Astrocyte of the hippocampus (primary cell): ENCODE data around the gene CMSS1.

Source experiments
- DNase-seq: peaks from one replicate; pipeline ENCODE4 v3.0.0; 2011; ENCODE audit warnings: low read depth, low spot score

CMSS1 gene

GRCh38 chr3:100175637-100176280 lies 358.1 kb downstream of the CMSS1 start:
- no peak for DNase-seq

DNA sequence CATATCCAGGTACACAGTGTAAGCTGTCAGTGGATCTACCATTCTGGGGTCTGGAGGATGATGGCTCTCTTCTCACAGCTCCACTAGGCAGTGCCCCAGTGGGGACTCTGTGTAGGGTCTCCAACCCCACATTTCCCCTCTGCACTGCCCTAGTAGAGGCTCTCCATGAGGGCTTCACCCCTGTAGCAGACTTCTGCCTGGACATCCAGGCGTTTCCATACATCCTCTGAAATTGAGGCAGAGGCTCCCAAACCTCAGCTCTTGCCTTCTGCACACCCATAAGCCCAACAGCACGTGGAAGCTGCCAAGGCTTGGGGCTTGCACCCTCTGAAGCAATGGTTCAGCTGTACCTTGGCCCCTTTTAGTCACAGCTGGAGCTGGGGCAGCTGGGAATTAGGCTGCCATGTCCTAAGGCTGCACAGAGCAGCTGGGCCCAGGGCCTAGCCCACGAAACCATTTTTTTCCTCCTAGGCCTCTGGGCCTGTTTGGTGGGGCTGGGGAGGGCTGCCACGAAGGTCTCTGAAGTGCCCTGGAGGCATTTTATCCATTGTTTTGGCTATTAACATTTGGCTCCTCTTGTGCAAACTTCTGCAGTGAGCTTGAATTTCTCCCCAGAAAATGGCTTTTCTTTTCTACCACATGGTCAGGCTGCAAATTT lies 362.2 kb downstream of the CMSS1 start:
- no peak for DNase-seq

DNA sequence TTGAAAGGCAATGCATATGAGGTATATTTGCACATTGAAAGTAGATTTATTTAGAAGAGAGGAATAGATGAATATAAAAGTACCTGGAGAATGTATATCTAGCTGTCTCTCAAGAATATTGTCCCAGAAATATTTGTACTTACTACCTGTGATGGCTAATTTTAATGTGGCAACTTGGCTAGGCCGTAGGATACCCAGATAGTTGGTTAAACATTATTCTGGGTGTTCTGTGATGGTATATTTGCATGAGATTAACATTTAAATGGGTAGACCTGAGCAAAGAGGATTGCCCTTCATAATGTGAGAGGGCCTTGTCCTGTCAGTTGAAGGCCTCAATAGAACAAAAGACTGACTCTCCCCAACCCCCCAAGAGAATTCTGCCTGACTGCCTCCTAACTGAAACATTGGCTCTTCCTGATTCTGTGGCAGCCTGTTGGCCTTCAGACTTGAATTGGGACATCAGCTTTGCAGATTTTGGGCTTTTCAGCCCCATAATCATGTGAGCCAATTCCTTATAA lies 366.0 kb downstream of the CMSS1 start:
- DNase-seq = no peak

DNA sequence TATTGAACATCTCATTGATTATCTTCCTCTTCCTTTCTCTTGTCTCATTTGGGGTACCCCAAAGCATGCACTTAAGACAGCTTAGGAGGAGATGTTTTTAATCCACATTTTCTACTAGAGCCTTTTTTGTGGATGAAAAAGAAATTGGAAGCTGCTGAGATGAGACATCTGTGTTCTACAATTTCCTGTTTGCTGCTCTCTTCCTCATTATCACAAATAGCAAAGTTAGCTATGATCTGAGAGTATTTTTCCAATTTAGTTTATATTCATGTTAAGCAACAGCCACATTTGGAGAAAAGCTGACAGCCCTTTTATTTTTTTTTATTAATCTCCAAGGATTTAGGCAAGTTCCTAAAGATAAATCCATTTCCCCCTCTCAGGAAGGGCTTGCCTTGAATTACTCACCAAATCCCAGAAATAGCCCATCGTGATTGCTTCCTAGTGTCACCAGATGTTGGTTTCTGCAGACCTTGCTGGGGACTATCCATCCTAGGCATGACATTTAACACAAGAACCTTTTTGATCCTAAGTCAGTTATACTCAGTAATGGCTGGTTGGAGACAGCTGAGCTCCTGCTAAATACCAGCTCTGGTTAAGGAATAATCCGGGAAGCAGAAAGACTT lies 367.4 kb downstream of the CMSS1 start:
- no peak for DNase-seq

DNA sequence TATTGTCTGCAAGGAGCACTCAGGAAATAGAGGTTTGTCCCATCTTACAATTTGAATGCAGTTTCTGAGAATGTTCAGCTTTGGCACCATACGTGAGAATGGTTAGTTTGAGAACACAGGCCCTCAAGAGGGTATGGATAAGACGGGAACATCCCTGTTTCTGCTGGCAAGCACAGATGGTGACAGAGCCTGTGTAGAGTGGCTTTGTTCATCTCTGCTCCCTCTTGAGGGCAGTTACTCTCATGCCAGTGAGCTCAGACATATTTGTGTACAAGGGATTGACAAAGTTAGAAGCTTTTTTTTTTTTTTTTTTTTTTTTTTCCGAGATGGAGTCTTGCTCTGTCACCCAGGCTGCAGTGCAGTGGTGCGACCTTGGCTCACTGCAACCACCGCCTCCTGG lies 368.2 kb downstream of the CMSS1 start:
- no peak for DNase-seq

GRCh38 chr3:100189444-100189964 lies 371.8 kb downstream of the CMSS1 start:
- no peak for DNase-seq

- DNase-seq = no peak
Observed at GRCh38 chr3:100195375-100195774, 377.7 kb downstream of the CMSS1 start.

DNA sequence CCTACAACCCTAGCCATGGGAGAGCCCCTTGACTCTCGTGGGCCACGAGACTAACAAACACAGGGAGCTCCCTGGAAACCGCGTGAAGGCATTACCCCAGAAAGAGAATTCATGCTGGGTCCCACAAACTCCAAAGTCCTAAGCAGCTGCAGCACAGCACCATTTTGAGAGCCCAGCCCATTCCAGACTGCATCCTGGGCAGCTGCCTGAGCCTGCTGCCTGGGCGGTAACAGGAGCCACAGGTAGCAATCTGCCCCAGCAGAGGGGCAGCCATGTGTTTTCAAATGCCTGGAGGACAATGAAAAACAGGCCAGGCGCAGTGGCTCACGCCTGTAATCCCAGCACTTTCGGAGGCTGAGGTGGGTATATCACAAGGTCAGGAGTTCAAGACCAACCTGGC lies 380.2 kb downstream of the CMSS1 start:
- no peak for DNase-seq

- DNase-seq = no peak
Observed at GRCh38 chr3:100198579-100199269, 381.1 kb downstream of the CMSS1 start.

DNA sequence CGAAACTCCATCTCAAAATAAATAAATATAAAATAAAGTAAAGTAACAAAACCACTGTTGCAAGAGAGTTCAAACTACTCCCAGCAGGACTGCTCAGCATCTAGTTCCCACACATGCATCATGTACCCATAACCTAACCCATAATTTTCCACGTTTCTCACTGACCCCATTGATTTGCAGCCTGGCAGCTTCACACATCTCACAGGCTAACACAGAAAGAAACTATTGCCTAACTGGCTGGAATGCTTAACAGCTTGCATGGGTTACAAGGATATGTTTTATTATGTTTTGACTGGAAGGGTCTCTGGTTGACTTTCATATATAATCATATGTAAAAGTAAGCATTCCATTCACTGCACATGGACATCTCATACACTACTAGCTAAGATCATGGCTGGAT lies 387.5 kb downstream of the CMSS1 start:
- no peak for DNase-seq

DNA sequence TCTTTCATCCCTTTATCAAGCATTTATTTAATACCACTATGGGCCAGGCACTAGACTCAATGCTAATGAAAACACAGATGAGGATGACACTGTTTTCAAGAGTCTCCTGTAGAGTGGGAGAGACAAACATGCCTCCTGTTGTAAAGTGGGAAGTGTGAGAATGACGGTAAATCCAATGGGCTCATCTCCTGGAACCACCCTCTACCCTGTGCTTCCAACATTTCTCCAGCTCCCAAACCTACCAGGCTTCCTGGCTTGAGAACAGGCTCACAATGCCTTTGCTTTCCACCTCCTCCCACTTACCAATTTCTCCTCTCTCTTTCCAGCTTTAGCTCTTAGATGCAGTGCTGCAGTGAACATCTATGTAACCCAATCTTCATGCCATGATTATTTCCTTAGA lies 389.0 kb downstream of the CMSS1 start:
- no peak for DNase-seq

GRCh38 chr3:100207886-100208285 lies 390.2 kb downstream of the CMSS1 start:
- DNase-seq = peak; percentile 44

- no peak for DNase-seq
Observed at GRCh38 chr3:100209169-100209568, 391.5 kb downstream of the CMSS1 start.

DNA sequence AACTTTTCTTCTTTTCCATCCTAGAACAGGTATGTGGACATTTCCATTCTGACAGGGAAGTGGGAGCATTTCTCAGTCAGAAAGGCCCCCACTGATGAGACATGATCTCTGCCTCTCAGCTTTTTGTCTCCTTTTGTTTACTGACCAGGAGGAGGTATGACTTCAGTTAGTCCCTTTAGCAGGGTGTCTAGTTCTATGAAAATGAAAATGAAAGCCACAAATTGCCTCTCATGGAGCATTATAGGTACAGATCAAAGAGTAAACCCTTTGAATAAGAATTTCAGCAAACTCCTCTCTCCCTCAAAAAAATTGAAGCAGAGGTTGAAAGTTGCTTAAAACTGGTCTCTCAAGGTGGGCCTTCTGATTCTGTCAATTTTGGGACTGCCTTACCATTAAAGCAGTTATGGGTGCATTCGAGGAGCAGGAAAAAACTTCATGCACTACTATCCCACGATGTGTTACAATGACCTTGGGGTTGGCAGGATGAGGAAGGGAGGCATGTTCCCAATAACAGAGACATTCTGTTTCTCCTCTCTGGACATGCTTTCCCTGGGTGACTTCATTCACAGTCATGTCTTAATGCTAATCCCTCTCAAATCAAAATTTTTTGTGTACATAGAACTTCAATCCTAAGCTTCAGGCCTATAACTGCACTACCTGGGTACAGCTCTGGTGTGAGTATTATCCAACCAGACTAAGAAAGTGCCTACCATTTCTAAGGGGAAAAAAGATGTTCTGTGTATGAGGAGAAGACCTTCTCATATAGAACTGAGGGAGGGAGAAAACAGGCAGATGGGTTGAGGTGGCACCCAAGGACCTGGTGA lies 392.5 kb downstream of the CMSS1 start:
- peak; percentile 10 for DNase-seq

DNA sequence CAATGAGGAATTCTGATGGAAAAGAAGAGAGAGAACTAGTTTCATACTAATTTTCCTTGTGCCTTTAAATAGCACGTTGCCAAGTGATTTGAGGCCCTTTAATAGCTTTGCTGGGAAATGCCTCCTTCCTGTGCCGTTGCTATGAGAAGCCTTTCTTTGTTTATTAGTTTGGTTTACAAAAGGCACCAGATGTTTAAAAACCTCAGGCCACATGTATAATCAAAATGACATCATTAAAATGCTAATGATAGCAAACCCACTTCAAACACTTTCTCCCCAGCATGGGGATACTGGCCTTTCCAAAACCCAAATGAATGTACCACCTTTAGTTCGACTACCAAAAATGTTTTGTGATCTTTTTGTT lies 393.1 kb downstream of the CMSS1 start:
- DNase-seq = peak; percentile 89

DNA sequence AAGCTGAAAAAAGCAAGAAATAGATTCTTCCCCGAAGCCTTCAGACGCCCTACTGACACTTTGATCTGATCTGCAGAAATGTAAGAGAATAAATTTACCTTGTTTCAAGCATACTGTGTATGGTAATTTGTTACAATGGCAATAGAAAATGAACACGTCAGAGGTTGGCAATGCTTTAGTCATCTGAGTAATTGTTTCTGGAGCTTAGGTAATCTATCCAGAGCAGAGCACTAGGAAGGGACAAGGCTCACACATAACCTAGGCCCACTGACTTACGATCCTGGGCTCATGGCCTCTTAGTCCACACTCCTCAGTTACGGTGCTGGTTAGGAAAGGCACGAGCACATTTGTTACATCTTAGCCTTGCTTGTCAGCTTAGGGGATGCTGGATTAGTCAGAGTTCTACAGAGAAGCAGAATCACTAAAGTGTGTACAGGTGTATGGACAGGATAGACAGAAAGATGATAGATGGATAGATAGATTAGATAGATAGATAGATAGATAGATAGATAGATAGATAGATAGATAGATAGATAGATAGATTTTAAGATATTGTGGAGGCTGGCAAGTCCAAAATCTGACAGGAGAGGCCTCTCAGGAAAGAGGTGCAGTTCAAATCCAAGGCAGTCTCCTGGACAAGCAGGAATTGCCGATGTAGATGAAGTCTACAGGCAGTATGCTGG lies 396.4 kb downstream of the CMSS1 start:
- peak; percentile 67 for DNase-seq

GRCh38 chr3:100214574-100214964 lies 396.9 kb downstream of the CMSS1 start:
- DNase-seq = no peak

- DNase-seq = peak; percentile 49
Observed at GRCh38 chr3:100216713-100217112, 399.1 kb downstream of the CMSS1 start.

- DNase-seq = no peak
Observed at GRCh38 chr3:100221159-100221558, 403.5 kb downstream of the CMSS1 start.

DNA sequence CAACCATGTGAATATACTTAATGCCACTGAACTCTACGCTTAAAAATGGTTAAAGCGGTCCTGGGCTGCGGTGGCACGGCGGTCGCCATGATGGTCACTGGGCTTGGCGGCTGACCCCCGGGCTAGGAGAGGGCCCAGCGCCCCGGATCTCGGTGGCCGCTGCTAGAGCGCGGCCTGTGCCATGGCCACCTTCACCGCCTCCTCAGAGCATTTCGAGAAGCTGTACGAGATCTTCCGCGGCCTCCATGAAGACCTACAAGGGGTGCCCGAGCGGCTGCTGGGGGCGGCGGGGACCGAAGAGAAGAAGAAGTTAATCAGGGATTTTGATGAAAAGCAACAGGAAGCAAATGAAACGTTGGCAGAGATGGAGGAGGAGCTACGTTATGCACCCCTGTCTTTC lies 407.5 kb downstream of the CMSS1 start:
- DNase-seq = no peak

- DNase-seq = no peak
Observed at GRCh38 chr3:100225883-100226282, 408.2 kb downstream of the CMSS1 start.
